Caco-2 (cell line): ENCODE results near the gene QTRT2. TPM values are rescaled to one million over a fixed set of nuclear protein-coding genes. Genes with fewer than 3 reads are reported as not detected.

Experiments
- BruUV-seq: library from RNA; stranded (reverse); fragments of 400-500 nt; replicated peaks from 2 replicates; lab custom pipeline; 2021; lab: Mats Ljungman, UMichigan
- CTCF ChIA-PET: fragments of 300-600 bp; sonication (Branson Sonifier 250); formaldehyde crosslinking; loops from one replicate; lab custom pipeline; 2022; ENCODE audit warnings: antibody characterized with exemption; lab: Charles Lee
- POLR2A ChIA-PET: fragments of 300-600 bp; sonication (Branson Sonifier 250); formaldehyde crosslinking; loops from one replicate; lab custom pipeline; 2022; ENCODE audit warnings: antibody characterized with exemption; lab: Charles Lee
- DNase-seq, 2 experiments: peaks; one replicate each; pipeline versions ENCODE4 v3.0.0 to v3.0.0-alpha.2; 2020 to 2022
- H3K27me3 ChIP-seq: replicated peaks from 2 replicates; pipeline ENCODE4 v1.6.0; 2011; ENCODE audit warnings: low read length; ENCODE audit not compliant: control insufficient read depth, insufficient read depth
- H3K36me3 ChIP-seq: 2 replicates; pipeline ENCODE4 v1.5.1; 2011; ENCODE audit warnings: low read length; ENCODE audit not compliant: control insufficient read depth, insufficient read depth
- H3K4me1 ChIP-seq: fragments of 250-450 bp; sonication (Bioruptor Pico); 2 replicates; pipeline ENCODE4 v1.5.1; 2020; ENCODE audit warnings: mild to moderate bottlenecking
- H3K4me3 ChIP-seq: 2 replicates; pipeline ENCODE4 v1.5.1; 2011; ENCODE audit warnings: low read depth, mild to moderate bottlenecking, control low read depth, low read length
- H3K9me3 ChIP-seq: fragments of 250-450 bp; sonication (Bioruptor Pico); 2 replicates; pipeline ENCODE4 v1.5.1; 2020; ENCODE audit warnings: mild to moderate bottlenecking, moderate library complexity
- H3K27ac Mint-ChIP-seq: one replicate; pipeline ENCODE4 v1.8.0; 2022; ENCODE audit warnings: mixed read lengths; ENCODE audit not compliant: unreplicated experiment
- H3K27me3 Mint-ChIP-seq: one replicate; pipeline ENCODE4 v1.8.0; 2022; ENCODE audit warnings: mixed read lengths; ENCODE audit not compliant: insufficient read depth, unreplicated experiment
- H3K36me3 Mint-ChIP-seq: one replicate; pipeline ENCODE4 v1.8.0; 2022; ENCODE audit warnings: mild to moderate bottlenecking, mixed read lengths; ENCODE audit not compliant: insufficient read depth, unreplicated experiment
- H3K4me1 Mint-ChIP-seq: one replicate; pipeline ENCODE4 v1.8.0; 2022; ENCODE audit warnings: low read depth, mixed read lengths; ENCODE audit not compliant: unreplicated experiment
- H3K4me3 Mint-ChIP-seq: one replicate; pipeline ENCODE4 v1.8.0; 2022; ENCODE audit warnings: mild to moderate bottlenecking, moderate library complexity, mixed read lengths; ENCODE audit not compliant: unreplicated experiment
- H3K9me3 Mint-ChIP-seq: one replicate; pipeline ENCODE4 v1.8.0; 2022; ENCODE audit warnings: mixed read lengths; ENCODE audit not compliant: unreplicated experiment
- intact Hi-C: fragments of 100-400 bp; cut with micrococcal nuclease; formaldehyde crosslinking; loops from one replicate; pipeline ENCODE4 v1.10.0; 2022; ENCODE audit not compliant: unreplicated experiment
- total RNA-seq: library from RNA; stranded (reverse); gene quantifications from 2 replicates; pipeline ENCODE4 v1.2.3, GENCODE V29; 2022
- TF ChIP-seq, protein P1 (sequence below), 2 experiments: fragments of 200-600 bp in 1 of 2; IDR thresholded peaks; 1 replicate in 1 of 2; 2 replicates in 1 of 2; pipeline versions ENCODE4 v1.5.1 to v1.8.0; 2011 to 2022; ENCODE audit warnings: antibody characterized with exemption in 1 of 2, control low read depth in 1 of 2, inconsistent platforms in 1 of 2, low read depth in 1 of 2, low read length in 1 of 2, mild to moderate bottlenecking in 1 of 2, moderate library complexity in 1 of 2; ENCODE audit not compliant: insufficient read depth in 1 of 2, severe bottlenecking in 1 of 2, unreplicated experiment in 1 of 2

The QTRT2 gene
- total RNA-seq, 1 experiment from 2014 or later: 35.7 TPM

DNA sequence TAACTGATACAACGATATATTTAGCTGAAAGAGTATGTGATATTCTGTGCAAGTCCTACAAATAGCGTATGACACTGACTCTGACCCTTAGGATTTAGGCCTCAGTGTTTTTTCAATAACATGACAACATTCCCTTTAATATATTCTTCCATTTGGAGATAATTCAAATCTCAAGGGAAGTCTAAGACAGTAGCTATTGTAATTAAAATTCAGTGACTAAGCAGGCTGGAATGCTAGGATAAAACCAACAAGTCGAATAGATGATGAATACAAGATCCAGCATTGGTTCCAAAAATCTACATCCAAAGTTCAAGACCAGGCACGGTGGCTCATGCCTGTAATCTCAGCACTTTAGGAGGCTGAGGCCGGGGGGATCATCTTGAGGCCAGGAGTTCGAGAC lies 56.2 kb downstream of the QTRT2 start:
- Histone ChIP-seq H3K9me3 (no peaks in the 10 kb centered on the region), H3K36me3 (no peaks in the 10 kb centered on the region), H3K27me3 (no peaks in the 10 kb centered on the region), H3K4me3 (no peak overlapping the region), H3K4me1 (no peaks in the 10 kb centered on the region)
- H3K27me3 Mint-ChIP-seq: peaks cover 14% of the 10 kb centered on the region
- ChIA-PET POLR2A (no interaction called here), CTCF (no interaction called here)
- intact Hi-C loops: no loop called here
- H3K4me1 Mint-ChIP-seq: peaks cover 17% of the 10 kb centered on the region
- H3K9me3 Mint-ChIP-seq: no peaks in the 10 kb centered on the region
- TF ChIP-seq, protein P1, sequence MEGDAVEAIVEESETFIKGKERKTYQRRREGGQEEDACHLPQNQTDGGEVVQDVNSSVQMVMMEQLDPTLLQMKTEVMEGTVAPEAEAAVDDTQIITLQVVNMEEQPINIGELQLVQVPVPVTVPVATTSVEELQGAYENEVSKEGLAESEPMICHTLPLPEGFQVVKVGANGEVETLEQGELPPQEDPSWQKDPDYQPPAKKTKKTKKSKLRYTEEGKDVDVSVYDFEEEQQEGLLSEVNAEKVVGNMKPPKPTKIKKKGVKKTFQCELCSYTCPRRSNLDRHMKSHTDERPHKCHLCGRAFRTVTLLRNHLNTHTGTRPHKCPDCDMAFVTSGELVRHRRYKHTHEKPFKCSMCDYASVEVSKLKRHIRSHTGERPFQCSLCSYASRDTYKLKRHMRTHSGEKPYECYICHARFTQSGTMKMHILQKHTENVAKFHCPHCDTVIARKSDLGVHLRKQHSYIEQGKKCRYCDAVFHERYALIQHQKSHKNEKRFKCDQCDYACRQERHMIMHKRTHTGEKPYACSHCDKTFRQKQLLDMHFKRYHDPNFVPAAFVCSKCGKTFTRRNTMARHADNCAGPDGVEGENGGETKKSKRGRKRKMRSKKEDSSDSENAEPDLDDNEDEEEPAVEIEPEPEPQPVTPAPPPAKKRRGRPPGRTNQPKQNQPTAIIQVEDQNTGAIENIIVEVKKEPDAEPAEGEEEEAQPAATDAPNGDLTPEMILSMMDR (IDR thresholded peaks at IDR 0.05; ENCODE audit: insufficient read depth in 1 of 2, low read depth in 1 of 2, low read length in 1 of 2, severe bottlenecking in 1 of 2, unreplicated experiment in 1 of 2): no peak
- H3K4me3 Mint-ChIP-seq: no peak overlapping the region
- no peaks in the 10 kb centered on the region for H3K36me3 Mint-ChIP-seq
- no peak overlapping the region for H3K27ac Mint-ChIP-seq
- DNase-seq: no peak
- BruUV-seq: no TSS peak

DNA sequence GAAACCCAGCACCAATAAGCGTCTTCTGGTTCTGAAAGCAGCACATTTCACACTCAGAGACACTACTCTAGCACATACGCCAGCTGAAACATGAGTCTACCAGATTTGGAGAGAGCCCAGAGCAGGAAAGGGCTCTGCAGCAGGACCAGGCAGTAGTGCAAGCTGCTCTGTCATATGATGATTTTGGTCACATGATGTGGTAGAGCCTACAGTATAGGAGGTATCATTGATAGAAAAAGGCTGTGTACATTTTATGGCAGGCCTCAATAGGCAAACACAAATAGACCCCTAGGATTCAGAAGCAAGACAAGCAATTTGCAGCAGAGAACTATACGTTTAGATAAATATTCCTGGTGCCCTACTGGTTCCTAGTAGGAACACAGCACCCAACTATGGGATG lies 58.2 kb downstream of the QTRT2 start:
- Histone ChIP-seq H3K27me3 (no peaks in the 10 kb centered on the region), H3K36me3 (no peaks in the 10 kb centered on the region), H3K4me3 (no peak overlapping the region), H3K9me3 (no peaks in the 10 kb centered on the region), H3K4me1 (no peaks in the 10 kb centered on the region)
- ChIA-PET POLR2A (no interaction called here), CTCF (no interaction called here)
- Mint-ChIP-seq H3K27me3 (peaks cover 10% of the 10 kb centered on the region), H3K27ac (no peak overlapping the region), H3K4me3 (no peak overlapping the region), H3K36me3 (no peaks in the 10 kb centered on the region), H3K4me1 (peaks cover 17% of the 10 kb centered on the region), H3K9me3 (no peaks in the 10 kb centered on the region)
- TF ChIP-seq, protein P1 (IDR thresholded peaks at IDR 0.05; ENCODE audit: insufficient read depth in 1 of 2, low read depth in 1 of 2, low read length in 1 of 2, severe bottlenecking in 1 of 2, unreplicated experiment in 1 of 2): no peak
- no TSS peak for BruUV-seq
- intact Hi-C loops: no loop called here
- no peak for DNase-seq

- CTCF ChIA-PET: no interaction called here
- TF ChIP-seq, protein P1 (IDR thresholded peaks at IDR 0.05; ENCODE audit: insufficient read depth in 1 of 2, low read depth in 1 of 2, low read length in 1 of 2, severe bottlenecking in 1 of 2, unreplicated experiment in 1 of 2): no peak
- no peak for DNase-seq
- no peaks in the 10 kb centered on the region for H3K9me3 ChIP-seq
- Mint-ChIP-seq H3K9me3 (no peaks in the 10 kb centered on the region), H3K27me3 (peaks cover 6% of the 10 kb centered on the region), H3K4me1 (peaks cover 14% of the 10 kb centered on the region), H3K36me3 (no peaks in the 10 kb centered on the region), H3K4me3 (no peak overlapping the region), H3K27ac (no peak overlapping the region)
- no peak overlapping the region for H3K4me3 ChIP-seq
- no TSS peak for BruUV-seq
- H3K27me3 ChIP-seq: no peaks in the 10 kb centered on the region
- no peaks in the 10 kb centered on the region for H3K36me3 ChIP-seq
- intact Hi-C loops: no loop called here
- peaks cover 2% of the 10 kb centered on the region; the same call in 1 of the 2 replicates for H3K4me1 ChIP-seq
- POLR2A ChIA-PET: no interaction called here
Measured at GRCh38 chr3:114115143-114115542, 58.6 kb downstream of the QTRT2 start.
